Fibroblast of mammary gland (primary cell): Measurements from ENCODE around the gene SDCCAG8.

Experiments
- DNase-seq: peaks from one replicate; pipeline ENCODE4 v3.0.0-alpha.2; 2010; ENCODE audit warnings: low read depth
- H3K4me3 ChIP-seq: 2 replicates; pipeline ENCODE4 v1.5.1; 2011; ENCODE audit warnings: low read depth, mild to moderate bottlenecking, low read length, moderate library complexity; ENCODE audit not compliant: control insufficient read depth
- CTCF ChIP-seq: conservative IDR thresholded peaks from 2 replicates; pipeline ENCODE4 v1.5.1; 2011; ENCODE audit warnings: low read depth, low read length, inconsistent platforms; ENCODE audit not compliant: control insufficient read depth, insufficient read depth

SDCCAG8 gene

GRCh38 chr1:243294723-243295121 lies 38.9 kb downstream of the SDCCAG8 start:
- DNase-seq, result peak; percentile 85
- H3K4me3 ChIP-seq, result no peak overlapping the region
- TF ChIP-seq CTCF, result no peak

GRCh38 chr1:243299069-243299468 lies 43.2 kb downstream of the SDCCAG8 start:
- DNase-seq, result no peak
- no peak for TF ChIP-seq CTCF
- no peak overlapping the region for H3K4me3 ChIP-seq

GRCh38 chr1:243301059-243301458 lies 45.2 kb downstream of the SDCCAG8 start:
- no peak for DNase-seq
- no peak for TF ChIP-seq CTCF
- no peak overlapping the region for H3K4me3 ChIP-seq

GRCh38 chr1:243311809-243312208 lies 56.0 kb downstream of the SDCCAG8 start:
- H3K4me3 ChIP-seq, result no peak overlapping the region
- no peak for TF ChIP-seq CTCF
- no peak for DNase-seq

- no peak for TF ChIP-seq CTCF
- DNase-seq, result no peak
- no peak overlapping the region for H3K4me3 ChIP-seq
These were observed 57.3 kb downstream of the SDCCAG8 start for GRCh38 chr1:243312952-243313634.

GRCh38 chr1:243313635-243314536 lies 58.0 kb downstream of the SDCCAG8 start:
- no peak for TF ChIP-seq CTCF
- DNase-seq, result no peak
- no peak overlapping the region for H3K4me3 ChIP-seq

- no peak overlapping the region for H3K4me3 ChIP-seq
- TF ChIP-seq CTCF, result no peak
- DNase-seq, result no peak
These were observed 59.6 kb downstream of the SDCCAG8 start for GRCh38 chr1:243315455-243315854.
